ENCODE results near the gene MLC1.

DNA sequence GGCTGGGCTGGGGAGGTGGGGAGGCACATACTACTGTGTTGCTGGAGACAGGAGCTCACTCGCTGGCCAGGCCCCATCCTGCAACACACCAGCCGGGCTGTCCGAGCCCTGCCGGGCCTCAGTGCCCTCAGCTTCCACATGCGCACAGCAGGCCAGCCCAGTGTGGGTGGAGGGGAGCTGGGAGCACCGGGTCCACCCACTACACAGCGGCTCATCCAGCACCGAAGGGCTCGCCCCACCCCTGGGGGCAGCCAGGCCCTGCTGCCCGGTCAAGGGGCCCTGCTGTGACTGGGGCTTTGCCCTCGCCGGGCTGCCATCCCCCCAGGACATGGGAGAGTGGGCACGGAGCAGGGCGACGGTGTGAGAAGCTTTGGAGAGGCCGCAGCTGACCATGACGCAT lies 36.4 kb downstream of the MLC1 start:
- no peak for TF ChIP-seq TCF4 (CRISPR knock-in tag; IDR thresholded peaks at IDR 0.05; ENCODE audit: borderline replicate concordance)
- TF ChIP-seq ISL1 (CRISPR knock-in tag; IDR thresholded peaks at IDR 0.05): no peak
- TF ChIP-seq ARNTL (CRISPR knock-in tag; IDR thresholded peaks at IDR 0.05; ENCODE audit: borderline replicate concordance, low read depth): no peak

Data from SK-N-SH treated with all-trans-retinoic acid at 6 μM for 48 hours (cell line).